Panc1 (cell line): ENCODE data around the gene FAM20A. TPM values are rescaled to one million over a fixed set of nuclear protein-coding genes. Genes with fewer than 3 reads are reported as not detected.

Experiments used
- ATAC-seq: fragments of 200-7000 bp; cut with Tn5 transposase; 2 replicates; pipeline ENCODE4 v1.9.1; 2020; ENCODE audit warnings: mild to moderate bottlenecking, moderate library complexity
- BruUV-seq: library from RNA; stranded (reverse); fragments of 400-500 nt; replicated peaks from 2 replicates; lab custom pipeline; 2021; lab: Mats Ljungman, UMichigan
- CTCF ChIA-PET: fragments of 300-600 bp; sonication (Branson Sonifier 250); formaldehyde crosslinking; loops from one replicate; lab custom pipeline; 2022; ENCODE audit warnings: antibody characterized with exemption; lab: Charles Lee
- POLR2A ChIA-PET: fragments of 300-600 bp; sonication (Branson Sonifier 250); formaldehyde crosslinking; loops from one replicate; lab custom pipeline; 2022; ENCODE audit warnings: antibody characterized with exemption; lab: Charles Lee
- DNase-seq: peaks from one replicate; pipeline ENCODE4 v3.0.0-alpha.2; 2010; ENCODE audit warnings: low read depth, low spot score
- H3K27ac ChIP-seq: 2 replicates; pipeline ENCODE4 v1.5.1; 2011; ENCODE audit warnings: mild to moderate bottlenecking, low read length, inconsistent platforms
- H3K27me3 ChIP-seq: fragments of 200-500 bp; sonication (Bioruptor generic); 2 replicates; pipeline ENCODE4 v1.6.0; 2014; ENCODE audit warnings: low read length, inconsistent platforms; ENCODE audit not compliant: control insufficient read depth, insufficient read depth
- H3K36me3 ChIP-seq: fragments of 200-500 bp; sonication (Bioruptor generic); 2 replicates; pipeline ENCODE4 v1.5.1; 2014; ENCODE audit warnings: inconsistent platforms, mild to moderate bottlenecking, low read length, moderate library complexity; ENCODE audit not compliant: control insufficient read depth, insufficient read depth
- H3K4me1 ChIP-seq: 2 replicates; pipeline ENCODE4 v1.5.1; 2011; ENCODE audit warnings: inconsistent platforms, mild to moderate bottlenecking, low read length, moderate library complexity; ENCODE audit not compliant: control insufficient read depth, insufficient read depth
- H3K4me3 ChIP-seq, 2 experiments: 2 replicates each; pipeline ENCODE4 v1.5.1; 2011 to 2012; ENCODE audit warnings: low read depth in 2 of 2, low read length in 2 of 2, mild to moderate bottlenecking in 2 of 2, inconsistent platforms in 1 of 2, moderate library complexity in 1 of 2
- H3K9me3 ChIP-seq: fragments of 200-500 bp; sonication (Bioruptor generic); 2 replicates; pipeline ENCODE4 v1.5.1; 2014; ENCODE audit warnings: low read depth, mild to moderate bottlenecking, inconsistent platforms, low read length, moderate library complexity; ENCODE audit not compliant: control insufficient read depth, insufficient read depth
- CTCF ChIP-seq: fragments of 450-650 bp; IDR thresholded peaks from 2 replicates; pipeline ENCODE4 v1.5.1; 2017; ENCODE audit warnings: mild to moderate bottlenecking
- POLR2AphosphoS5 ChIP-seq: IDR thresholded peaks from 2 replicates; pipeline ENCODE4 v1.6.1; 2012; ENCODE audit warnings: mild to moderate bottlenecking, low read depth, low read length, moderate library complexity
- REST ChIP-seq, 2 experiments: IDR thresholded peaks; 2 replicates each; pipeline ENCODE4 v1.6.1; 2011 to 2012; ENCODE audit warnings: low read depth in 2 of 2, control low read depth in 1 of 2, low read length in 1 of 2, mild to moderate bottlenecking in 1 of 2, moderate library complexity in 1 of 2; ENCODE audit not compliant: insufficient read depth in 1 of 2
- SIN3A ChIP-seq: IDR thresholded peaks from 2 replicates; pipeline ENCODE4 v1.6.1; 2012; ENCODE audit warnings: low read depth, mild to moderate bottlenecking, low read length, moderate library complexity, borderline replicate concordance; ENCODE audit not compliant: insufficient read depth
- TCF7L2 ChIP-seq: IDR thresholded peaks from 2 replicates; pipeline ENCODE4 v1.6.1; 2011; ENCODE audit warnings: mild to moderate bottlenecking, low read depth, low read length, inconsistent platforms
- in situ Hi-C: cut with HindIII; loops from 2 replicates; pipeline ENCODE4 v1.10.0; 2016; ENCODE audit warnings: low sequenced_read_pairs, low pct_unique_long_range_greater_than_20kb
- intact Hi-C: fragments of 100-400 bp; cut with micrococcal nuclease; formaldehyde crosslinking; loops from one replicate; pipeline ENCODE4 v1.10.0; 2022; ENCODE audit not compliant: unreplicated experiment
- total RNA-seq: library from RNA; stranded (reverse); gene quantifications from one replicate; pipeline ENCODE4 v1.2.1, GENCODE V29; 2021; ENCODE audit not compliant: unreplicated experiment

The FAM20A gene
- total RNA-seq, 1 experiment from 2014 or later, result 0.44 TPM

GRCh38 chr17:68634345-68634876 lies 33.2 kb upstream of the FAM20A start:
- Histone ChIP-seq H3K4me3 (no peak overlapping the region), H3K27me3 (no peaks in the 10 kb centered on the region), H3K36me3 (no peaks in the 10 kb centered on the region), H3K4me1 (no peaks in the 10 kb centered on the region), H3K9me3 (no peaks in the 10 kb centered on the region), H3K27ac (no peak overlapping the region)
- ChIA-PET POLR2A (no interaction called here), CTCF (no interaction called here)
- ATAC-seq (no peak), DNase-seq (no peak)
- TF ChIP-seq POLR2AphosphoS5 (no peak), SIN3A (no peak), REST (IDR thresholded peaks at IDR 0.05; ENCODE audit: insufficient read depth in 1 of 2, low read depth in 2 of 2, low read length in 1 of 2) (no peak), CTCF (no peak), TCF7L2 (no peak)
- no TSS peak for BruUV-seq
- intact Hi-C loops (no loop called here), in situ Hi-C loops (no loop called here)

GRCh38 chr17:68628576-68628957 lies 27.4 kb upstream of the FAM20A start:
- ChIA-PET POLR2A (no interaction called here), CTCF (no interaction called here)
- H3K27ac ChIP-seq, result no peak overlapping the region
- H3K27me3 ChIP-seq, result no peaks in the 10 kb centered on the region
- TF ChIP-seq SIN3A, result no peak
- TF ChIP-seq POLR2AphosphoS5, result no peak
- TF ChIP-seq TCF7L2, result no peak
- no peak for TF ChIP-seq CTCF
- TF ChIP-seq REST (IDR thresholded peaks at IDR 0.05; ENCODE audit: insufficient read depth in 1 of 2, low read depth in 2 of 2, low read length in 1 of 2), result no peak
- BruUV-seq, result no TSS peak
- intact Hi-C loops, result no loop called here
- no peak overlapping the region for H3K4me3 ChIP-seq
- no peaks in the 10 kb centered on the region for H3K4me1 ChIP-seq
- H3K36me3 ChIP-seq, result no peaks in the 10 kb centered on the region
- DNase-seq, result no peak
- in situ Hi-C loops, result no loop called here
- ATAC-seq, result no peak
- H3K9me3 ChIP-seq, result no peaks in the 10 kb centered on the region
